K562 (cell line): ENCODE measurements around the gene GNAT1. TPM values are rescaled to one million over a fixed set of nuclear protein-coding genes. Genes with fewer than 3 reads are reported as not detected.

Experiments used
- ATAC-seq: fragments of 200-7000 bp; cut with Tn5 transposase; 3 replicates; pipeline ENCODE4 v1.9.1; 2020; ENCODE audit warnings: moderate library complexity
- BruUV-seq: library from RNA; stranded (reverse); fragments of 400-500 nt; replicated peaks from 2 replicates; lab custom pipeline; 2021; lab: Mats Ljungman, UMichigan
- CTCF ChIA-PET: fragments of 300-600 bp; formaldehyde crosslinking; extraction: SDS; loops from one replicate; lab custom pipeline; 2021; ENCODE audit warnings: low intra/inter-chr PET ratio; lab: Yijun Ruan, JAX
- POLR2A ChIA-PET: fragments of 300-600, 350-650 bp; sonication (Branson Sonifier 250); formaldehyde crosslinking; extraction: SDS; loops from one replicate; lab custom pipeline; 2021; ENCODE audit warnings: antibody characterized with exemption, inconsistent platforms; lab: Yijun Ruan, JAX
- DNase-seq, 4 experiments: peaks; one replicate each; pipeline versions ENCODE4 v3.0.0 to v3.0.0-alpha.2; 2011 to 2018; ENCODE audit warnings: low spot score in 3 of 4, mixed read lengths in 3 of 4; ENCODE audit errors: extremely low read depth in 1 of 4
- FAIRE-seq: peaks from 2 replicates; lab custom pipeline; 2011; peaks lifted over from hg19 to GRCh38; lab: Jason Lieb, UNC
- H2AFZ ChIP-seq: 2 replicates; pipeline ENCODE4 v1.6.0; 2011; ENCODE audit warnings: low read depth, low read length, control low read depth, inconsistent platforms
- H3K27ac ChIP-seq: fragments of 200-600 bp; 3 replicates; pipeline ENCODE4 v1.8.0; 2011; ENCODE audit warnings: low read depth, mild to moderate bottlenecking, control low read depth, inconsistent platforms, low read length, moderate library complexity, mixed read lengths; ENCODE audit errors: extremely low read depth
- H3K27me3 ChIP-seq, 2 experiments: fragments of 300-600 bp in 1 of 2; 2 replicates in 1 of 2; 3 replicates in 1 of 2; pipeline versions ENCODE4 v1.6.0 to v1.8.0; 2011; ENCODE audit warnings: inconsistent platforms in 2 of 2, low read length in 2 of 2, mild to moderate bottlenecking in 1 of 2, mixed read lengths in 1 of 2, moderate library complexity in 1 of 2; ENCODE audit not compliant: control insufficient read depth in 2 of 2, insufficient read depth in 2 of 2
- H3K36me3 ChIP-seq: fragments of 300-600 bp; 3 replicates; pipeline ENCODE4 v1.8.0; 2011; ENCODE audit warnings: mild to moderate bottlenecking, low read length, inconsistent platforms; ENCODE audit not compliant: control insufficient read depth, insufficient read depth
- H3K4me1 ChIP-seq, 2 experiments: fragments of 200-600 bp in 1 of 2; replicated peaks in 1 of 2; 2 replicates in 1 of 2; 3 replicates in 1 of 2; pipeline versions ENCODE4 v1.5.1 to v1.8.0; 2011; ENCODE audit warnings: inconsistent platforms in 2 of 2, low read length in 2 of 2, mild to moderate bottlenecking in 1 of 2, mixed read lengths in 1 of 2, moderate library complexity in 1 of 2; ENCODE audit not compliant: control insufficient read depth in 2 of 2, insufficient read depth in 2 of 2
- H3K4me2 ChIP-seq: 2 replicates; pipeline ENCODE4 v1.6.1; 2011; ENCODE audit warnings: low read length, control low read depth, inconsistent platforms, mixed read lengths; ENCODE audit not compliant: insufficient read depth
- H3K4me3 ChIP-seq: fragments of 200-600 bp; sonication (generic), shearing (Covaris generic); 2 replicates; pipeline ENCODE4 v1.5.1; 2016; ENCODE audit warnings: control low read depth, inconsistent platforms
- H3K79me2 ChIP-seq: fragments of 200-600 bp; 3 replicates; pipeline ENCODE4 v1.8.0; 2011; ENCODE audit warnings: low read length, inconsistent platforms; ENCODE audit not compliant: control insufficient read depth, insufficient read depth
- H3K9ac ChIP-seq, 2 experiments: 2 replicates each; pipeline versions ENCODE4 v1.6.0 to v1.6.1; 2011; ENCODE audit warnings: low read depth in 2 of 2, low read length in 2 of 2, control low read depth in 1 of 2, inconsistent platforms in 1 of 2, mild to moderate bottlenecking in 1 of 2, mixed read lengths in 1 of 2; ENCODE audit not compliant: insufficient read depth in 1 of 2
- H3K9me1 ChIP-seq: one replicate; pipeline ENCODE4 v1.6.0; 2011; ENCODE audit warnings: inconsistent platforms, mild to moderate bottlenecking, low read length, moderate library complexity; ENCODE audit not compliant: control insufficient read depth, insufficient read depth
- H3K9me3 ChIP-seq: replicated peaks from 2 replicates; pipeline ENCODE4 v1.5.1; 2011; ENCODE audit warnings: low read depth, low read length, inconsistent platforms; ENCODE audit not compliant: control insufficient read depth, insufficient read depth
- H4K20me1 ChIP-seq: replicated peaks from 2 replicates; pipeline ENCODE4 v1.6.1; 2011; ENCODE audit warnings: low read length, inconsistent platforms, mixed read lengths; ENCODE audit not compliant: control insufficient read depth, insufficient read depth
- ARHGAP35 ChIP-seq: fragments of 450-650 bp; IDR thresholded peaks from 2 replicates; pipeline ENCODE4 v1.6.1; 2018; ENCODE audit not compliant: partially characterized antibody
- GTF3C2 ChIP-seq: IDR thresholded peaks from 3 replicates; pipeline ENCODE4 v1.6.1; 2011; ENCODE audit warnings: borderline replicate concordance, mild to moderate bottlenecking, moderate library complexity; ENCODE audit not compliant: insufficient read length; ENCODE audit errors: extremely low read depth
- MXI1 ChIP-seq: IDR thresholded peaks from 2 replicates; pipeline ENCODE4 v1.6.1; 2011; ENCODE audit warnings: low read depth, mild to moderate bottlenecking, improper control_type of control experiment, low read length
- NFIC ChIP-seq: fragments of 450-650 bp; IDR thresholded peaks from 2 replicates; pipeline ENCODE4 v1.6.1; 2017; ENCODE audit warnings: mild to moderate bottlenecking, inconsistent platforms
- THAP7 ChIP-seq: fragments of 250-450 bp; sonication (Bioruptor Pico); IDR thresholded peaks from 2 replicates; pipeline ENCODE4 v1.5.0; 2021
- TOE1 ChIP-seq, 2 experiments: fragments of 450-650 bp in 1 of 2; sonication (generic) in 1 of 2; formaldehyde crosslinking in 1 of 2; IDR thresholded peaks; 2 replicates each; pipeline versions ENCODE4 v1.7.1 to v1.8.0; 2016 to 2022; ENCODE audit warnings: borderline replicate concordance in 2 of 2, mild to moderate bottlenecking in 2 of 2, antibody characterized with exemption in 1 of 2, inconsistent platforms in 1 of 2, low read depth in 1 of 2, missing genetic modification reagents in 1 of 2, moderate library complexity in 1 of 2
- ZNF184 ChIP-seq: sonication (generic); formaldehyde crosslinking; IDR thresholded peaks from 2 replicates; pipeline ENCODE4 v1.5.0; 2020; ENCODE audit warnings: missing genetic modification reagents
- ZNF23 ChIP-seq: fragments of 250-450 bp; sonication (Bioruptor Pico); IDR thresholded peaks from 2 replicates; pipeline ENCODE4 v1.4.0; 2020; ENCODE audit warnings: mild to moderate bottlenecking
- ZNF253 ChIP-seq: fragments of 250-450 bp; sonication (Bioruptor Pico); conservative IDR thresholded peaks from 2 replicates; pipeline ENCODE4 v1.6.1; 2021; ENCODE audit warnings: mild to moderate bottlenecking
- ZNF586 ChIP-seq: fragments of 450-650 bp; formaldehyde crosslinking; conservative IDR thresholded peaks from 2 replicates; pipeline ENCODE4 v1.4.0; 2020; ENCODE audit warnings: mild to moderate bottlenecking, moderate library complexity
- ZNF592 ChIP-seq: fragments of 450-650 bp; IDR thresholded peaks from 2 replicates; pipeline ENCODE4 v1.6.1; 2017; ENCODE audit warnings: antibody characterized with exemption, mild to moderate bottlenecking
- ZNF75A ChIP-seq: fragments of 450-650 bp; formaldehyde crosslinking; IDR thresholded peaks from 2 replicates; pipeline ENCODE4 v1.4.0; 2020; ENCODE audit warnings: mild to moderate bottlenecking
- WGBS: fragments of 100-300 bp; shearing (Covaris generic); methylation state at CpG from one replicate; pipeline ENCODE4 v1.1.6; 2016; ENCODE audit warnings: low coverage, mixed read lengths; ENCODE audit not compliant: insufficient coverage; ENCODE audit errors: missing lambda C conversion rate; 5-methylcytosine and 5-hydroxymethylcytosine counted together
- in situ Hi-C: fragments of 300-500 bp; cut with MboI; formaldehyde crosslinking; loops from 4 replicates; pipeline ENCODE4 v1.15.0; 2018; ENCODE audit warnings: inconsistent platforms, mixed read lengths
- intact Hi-C: fragments of 100-400 bp; cut with micrococcal nuclease; formaldehyde crosslinking; loops from 2 replicates; pipeline ENCODE4 v1.14.2; 2022
- polyA plus RNA-seq, 8 experiments: library from polyadenylated mRNA; depleted of rRNA in 4 of 8; stranded (reverse) in 5 of 8; unstranded in 3 of 8; fragments of >200 nt; fragmentation: Nextera tagmentation in 2 of 8; fragmentation: Illumina TruSeq in 1 of 8; extraction: Ambion mirVana in 2 of 8; extraction: Trizol in 1 of 8; gene quantifications; 2 replicates each; pipeline versions ENCODE4 v1.2.1 to v1.2.3, GENCODE V29; 2011 to 2014; ENCODE audit warnings: inconsistent platforms in 1 of 8, missing spikeins in 1 of 8
- total RNA-seq, 7 experiments: library from RNA; depleted of rRNA in 6 of 7; stranded (reverse); fragments of >200 nt in 6 of 7; fragmentation: Illumina TruSeq in 2 of 7; extraction: Trizol in 2 of 7; gene quantifications; 2 replicates each; pipeline versions ENCODE4 v1.2.1 to v1.2.3, GENCODE V29; 2011 to 2021; ENCODE audit warnings: low replicate concordance in 1 of 7

GNAT1 gene
- total and polyA plus RNA-seq, 9 of the 15 experiments (the other 6 are each of a cell fraction or from before 2014, with no cell fraction given), result not detected

- Histone ChIP-seq H3K27me3 (no peaks in the 10 kb centered on the region), H3K9ac (no peak overlapping the region), H3K27ac (no peak overlapping the region), H3K4me2 (no peak overlapping the region), H4K20me1 (peaks cover 3% of the 10 kb centered on the region; the same call in 1 of the 2 replicates), H3K9me1 (no peaks in the 10 kb centered on the region), H3K9me3 (no peaks in the 10 kb centered on the region), H3K4me1 (peaks cover 9 to 34% of the 10 kb centered on the region in 2 experiments; a peak in 4 of 5 replicates), H3K4me3 (no peak overlapping the region), H3K36me3 (no peaks in the 10 kb centered on the region), H3K79me2 (no peaks in the 10 kb centered on the region), H2AFZ (no peak overlapping the region)
- no peak for DNase-seq
- ATAC-seq, result no peak
- FAIRE-seq, result no peak
- intact Hi-C loops, result no loop called here
- in situ Hi-C loops, result no loop called here
- WGBS, result 15% methylated on average over 8 of the region's 8 CpGs
- ChIA-PET POLR2A (interaction anchor here (0.6 to 0.7 kb wide), 2 partner anchors 47 to 105 kb away, joined by 3 read pairs; no protein-coding TSS in a partner anchor), CTCF (no interaction called here)
- BruUV-seq, result no TSS peak
- no peak for TF ChIP-seq ZNF184
- no peak for TF ChIP-seq ZNF75A
- no peak for TF ChIP-seq ZNF592
- no peak for TF ChIP-seq GTF3C2
- no peak for TF ChIP-seq ZNF586
- no peak for TF ChIP-seq ZNF253 (CRISPR knock-in tag)
- TF ChIP-seq ZNF23, result no peak
- TF ChIP-seq MXI1, result no peak
- TF ChIP-seq ARHGAP35, result no peak
- no peak for TF ChIP-seq NFIC
- TF ChIP-seq THAP7, result no peak
- TF ChIP-seq TOE1 (IDR thresholded peaks at IDR 0.05; ENCODE audit: borderline replicate concordance), result no peak
- no peak for TF ChIP-seq TOE1 (CRISPR knock-in tag; IDR thresholded peaks at IDR 0.05; ENCODE audit: borderline replicate concordance, low read depth)
These were observed 27.6 kb upstream of the GNAT1 start for GRCh38 chr3:50163572-50164455.
